Caco-2 (cell line): Measurements from ENCODE around the gene RUBCN. TPM values are rescaled to one million over a fixed set of nuclear protein-coding genes. Genes with fewer than 3 reads are reported as not detected.

Experiments
- BruUV-seq: library from RNA; stranded (reverse); fragments of 400-500 nt; replicated peaks from 2 replicates; lab custom pipeline; 2021; lab: Mats Ljungman, UMichigan
- CTCF ChIA-PET: fragments of 300-600 bp; sonication (Branson Sonifier 250); formaldehyde crosslinking; loops from one replicate; lab custom pipeline; 2022; ENCODE audit warnings: antibody characterized with exemption; lab: Charles Lee
- POLR2A ChIA-PET: fragments of 300-600 bp; sonication (Branson Sonifier 250); formaldehyde crosslinking; loops from one replicate; lab custom pipeline; 2022; ENCODE audit warnings: antibody characterized with exemption; lab: Charles Lee
- DNase-seq, 2 experiments: peaks; one replicate each; pipeline versions ENCODE4 v3.0.0 to v3.0.0-alpha.2; 2020 to 2022
- H3K27me3 ChIP-seq: replicated peaks from 2 replicates; pipeline ENCODE4 v1.6.0; 2011; ENCODE audit warnings: low read length; ENCODE audit not compliant: control insufficient read depth, insufficient read depth
- H3K36me3 ChIP-seq: 2 replicates; pipeline ENCODE4 v1.5.1; 2011; ENCODE audit warnings: low read length; ENCODE audit not compliant: control insufficient read depth, insufficient read depth
- H3K4me1 ChIP-seq: fragments of 250-450 bp; sonication (Bioruptor Pico); 2 replicates; pipeline ENCODE4 v1.5.1; 2020; ENCODE audit warnings: mild to moderate bottlenecking
- H3K4me3 ChIP-seq: 2 replicates; pipeline ENCODE4 v1.5.1; 2011; ENCODE audit warnings: low read depth, mild to moderate bottlenecking, control low read depth, low read length
- H3K9me3 ChIP-seq: fragments of 250-450 bp; sonication (Bioruptor Pico); 2 replicates; pipeline ENCODE4 v1.5.1; 2020; ENCODE audit warnings: mild to moderate bottlenecking, moderate library complexity
- H3K27ac Mint-ChIP-seq: one replicate; pipeline ENCODE4 v1.8.0; 2022; ENCODE audit warnings: mixed read lengths; ENCODE audit not compliant: unreplicated experiment
- H3K27me3 Mint-ChIP-seq: one replicate; pipeline ENCODE4 v1.8.0; 2022; ENCODE audit warnings: mixed read lengths; ENCODE audit not compliant: insufficient read depth, unreplicated experiment
- H3K36me3 Mint-ChIP-seq: one replicate; pipeline ENCODE4 v1.8.0; 2022; ENCODE audit warnings: mild to moderate bottlenecking, mixed read lengths; ENCODE audit not compliant: insufficient read depth, unreplicated experiment
- H3K4me1 Mint-ChIP-seq: one replicate; pipeline ENCODE4 v1.8.0; 2022; ENCODE audit warnings: low read depth, mixed read lengths; ENCODE audit not compliant: unreplicated experiment
- H3K4me3 Mint-ChIP-seq: one replicate; pipeline ENCODE4 v1.8.0; 2022; ENCODE audit warnings: mild to moderate bottlenecking, moderate library complexity, mixed read lengths; ENCODE audit not compliant: unreplicated experiment
- H3K9me3 Mint-ChIP-seq: one replicate; pipeline ENCODE4 v1.8.0; 2022; ENCODE audit warnings: mixed read lengths; ENCODE audit not compliant: unreplicated experiment
- intact Hi-C: fragments of 100-400 bp; cut with micrococcal nuclease; formaldehyde crosslinking; loops from one replicate; pipeline ENCODE4 v1.10.0; 2022; ENCODE audit not compliant: unreplicated experiment
- total RNA-seq: library from RNA; stranded (reverse); gene quantifications from 2 replicates; pipeline ENCODE4 v1.2.3, GENCODE V29; 2022
- TF ChIP-seq, protein P1 (sequence below), 2 experiments: fragments of 200-600 bp in 1 of 2; IDR thresholded peaks; 1 replicate in 1 of 2; 2 replicates in 1 of 2; pipeline versions ENCODE4 v1.5.1 to v1.8.0; 2011 to 2022; ENCODE audit warnings: antibody characterized with exemption in 1 of 2, control low read depth in 1 of 2, inconsistent platforms in 1 of 2, low read depth in 1 of 2, low read length in 1 of 2, mild to moderate bottlenecking in 1 of 2, moderate library complexity in 1 of 2; ENCODE audit not compliant: insufficient read depth in 1 of 2, severe bottlenecking in 1 of 2, unreplicated experiment in 1 of 2

Gene RUBCN
- total RNA-seq, 1 experiment from 2014 or later: 10.6 TPM

DNA sequence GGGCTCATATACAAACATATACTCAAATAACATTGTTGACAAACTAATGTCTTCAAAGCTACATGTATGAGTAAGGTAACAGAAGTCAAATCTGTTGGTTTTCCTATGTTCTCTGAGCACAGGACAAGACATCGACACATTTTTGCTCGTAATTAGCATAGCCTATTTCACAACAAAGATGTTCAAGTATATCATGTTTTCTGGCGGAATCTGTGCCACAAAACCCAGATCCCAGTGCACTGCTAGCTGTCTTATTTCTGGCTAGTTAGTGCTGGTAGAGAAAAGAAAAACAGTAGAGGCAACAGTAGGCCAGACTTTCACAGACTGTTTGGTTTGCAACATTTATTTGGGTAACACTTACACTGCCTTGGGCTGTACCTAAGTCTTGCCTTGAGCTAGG, 51.2 kb downstream of the RUBCN start:
- Histone ChIP-seq H3K27me3 (no peaks in the 10 kb centered on the region), H3K4me1 (no peaks in the 10 kb centered on the region), H3K4me3 (no peak overlapping the region), H3K9me3 (no peaks in the 10 kb centered on the region), H3K36me3 (no peaks in the 10 kb centered on the region)
- Mint-ChIP-seq H3K27me3 (no peaks in the 10 kb centered on the region), H3K9me3 (peaks cover 5% of the 10 kb centered on the region), H3K4me3 (no peak overlapping the region), H3K27ac (no peak overlapping the region), H3K36me3 (peaks cover 15% of the 10 kb centered on the region), H3K4me1 (no peaks in the 10 kb centered on the region)
- DNase-seq: no peak
- BruUV-seq: no TSS peak
- TF ChIP-seq, protein P1, sequence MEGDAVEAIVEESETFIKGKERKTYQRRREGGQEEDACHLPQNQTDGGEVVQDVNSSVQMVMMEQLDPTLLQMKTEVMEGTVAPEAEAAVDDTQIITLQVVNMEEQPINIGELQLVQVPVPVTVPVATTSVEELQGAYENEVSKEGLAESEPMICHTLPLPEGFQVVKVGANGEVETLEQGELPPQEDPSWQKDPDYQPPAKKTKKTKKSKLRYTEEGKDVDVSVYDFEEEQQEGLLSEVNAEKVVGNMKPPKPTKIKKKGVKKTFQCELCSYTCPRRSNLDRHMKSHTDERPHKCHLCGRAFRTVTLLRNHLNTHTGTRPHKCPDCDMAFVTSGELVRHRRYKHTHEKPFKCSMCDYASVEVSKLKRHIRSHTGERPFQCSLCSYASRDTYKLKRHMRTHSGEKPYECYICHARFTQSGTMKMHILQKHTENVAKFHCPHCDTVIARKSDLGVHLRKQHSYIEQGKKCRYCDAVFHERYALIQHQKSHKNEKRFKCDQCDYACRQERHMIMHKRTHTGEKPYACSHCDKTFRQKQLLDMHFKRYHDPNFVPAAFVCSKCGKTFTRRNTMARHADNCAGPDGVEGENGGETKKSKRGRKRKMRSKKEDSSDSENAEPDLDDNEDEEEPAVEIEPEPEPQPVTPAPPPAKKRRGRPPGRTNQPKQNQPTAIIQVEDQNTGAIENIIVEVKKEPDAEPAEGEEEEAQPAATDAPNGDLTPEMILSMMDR (IDR thresholded peaks at IDR 0.05; ENCODE audit: insufficient read depth in 1 of 2, low read depth in 1 of 2, low read length in 1 of 2, severe bottlenecking in 1 of 2, unreplicated experiment in 1 of 2): no peak
- ChIA-PET CTCF (no interaction called here), POLR2A (no interaction called here)
- intact Hi-C loops: no loop called here

GRCh38 chr3:197683191-197683590, 53.5 kb downstream of the RUBCN start:
- no TSS peak for BruUV-seq
- Mint-ChIP-seq H3K27me3 (no peaks in the 10 kb centered on the region), H3K4me3 (no peak overlapping the region), H3K9me3 (peaks cover 26% of the 10 kb centered on the region), H3K36me3 (peaks cover 15% of the 10 kb centered on the region), H3K27ac (no peak overlapping the region), H3K4me1 (no peaks in the 10 kb centered on the region)
- Histone ChIP-seq H3K4me1 (no peaks in the 10 kb centered on the region), H3K27me3 (no peaks in the 10 kb centered on the region), H3K4me3 (no peak overlapping the region), H3K36me3 (no peaks in the 10 kb centered on the region), H3K9me3 (no peaks in the 10 kb centered on the region)
- CTCF ChIA-PET: no interaction called here
- intact Hi-C loops: no loop called here
- POLR2A ChIA-PET: no interaction called here
- DNase-seq: no peak
- TF ChIP-seq, protein P1 (IDR thresholded peaks at IDR 0.05; ENCODE audit: insufficient read depth in 1 of 2, low read depth in 1 of 2, low read length in 1 of 2, severe bottlenecking in 1 of 2, unreplicated experiment in 1 of 2): no peak

GRCh38 chr3:197682713-197683112, 54.0 kb downstream of the RUBCN start:
- no TSS peak for BruUV-seq
- ChIA-PET POLR2A (no interaction called here), CTCF (no interaction called here)
- Mint-ChIP-seq H3K36me3 (peaks cover 15% of the 10 kb centered on the region), H3K27me3 (no peaks in the 10 kb centered on the region), H3K9me3 (peaks cover 31% of the 10 kb centered on the region), H3K4me3 (no peak overlapping the region), H3K27ac (peak overlapping the region; percentile 20), H3K4me1 (no peaks in the 10 kb centered on the region)
- TF ChIP-seq, protein P1 (IDR thresholded peaks at IDR 0.05; ENCODE audit: insufficient read depth in 1 of 2, low read depth in 1 of 2, low read length in 1 of 2, severe bottlenecking in 1 of 2, unreplicated experiment in 1 of 2): no peak
- no peak for DNase-seq
- H3K4me1 ChIP-seq: no peaks in the 10 kb centered on the region
- no peaks in the 10 kb centered on the region for H3K36me3 ChIP-seq
- intact Hi-C loops: no loop called here
- H3K4me3 ChIP-seq: no peak overlapping the region
- no peaks in the 10 kb centered on the region for H3K27me3 ChIP-seq
- H3K9me3 ChIP-seq: no peaks in the 10 kb centered on the region
